ENCODE measurements around the gene DCXR. TPM values are rescaled to one million over a fixed set of nuclear protein-coding genes. Genes with fewer than 3 reads are reported as not detected.

The DCXR gene
- total and polyA plus RNA-seq, 2 of the 13 experiments (the other 11 are each of a cell fraction or from before 2014, with no cell fraction given), result 287 to 311 TPM

DNA sequence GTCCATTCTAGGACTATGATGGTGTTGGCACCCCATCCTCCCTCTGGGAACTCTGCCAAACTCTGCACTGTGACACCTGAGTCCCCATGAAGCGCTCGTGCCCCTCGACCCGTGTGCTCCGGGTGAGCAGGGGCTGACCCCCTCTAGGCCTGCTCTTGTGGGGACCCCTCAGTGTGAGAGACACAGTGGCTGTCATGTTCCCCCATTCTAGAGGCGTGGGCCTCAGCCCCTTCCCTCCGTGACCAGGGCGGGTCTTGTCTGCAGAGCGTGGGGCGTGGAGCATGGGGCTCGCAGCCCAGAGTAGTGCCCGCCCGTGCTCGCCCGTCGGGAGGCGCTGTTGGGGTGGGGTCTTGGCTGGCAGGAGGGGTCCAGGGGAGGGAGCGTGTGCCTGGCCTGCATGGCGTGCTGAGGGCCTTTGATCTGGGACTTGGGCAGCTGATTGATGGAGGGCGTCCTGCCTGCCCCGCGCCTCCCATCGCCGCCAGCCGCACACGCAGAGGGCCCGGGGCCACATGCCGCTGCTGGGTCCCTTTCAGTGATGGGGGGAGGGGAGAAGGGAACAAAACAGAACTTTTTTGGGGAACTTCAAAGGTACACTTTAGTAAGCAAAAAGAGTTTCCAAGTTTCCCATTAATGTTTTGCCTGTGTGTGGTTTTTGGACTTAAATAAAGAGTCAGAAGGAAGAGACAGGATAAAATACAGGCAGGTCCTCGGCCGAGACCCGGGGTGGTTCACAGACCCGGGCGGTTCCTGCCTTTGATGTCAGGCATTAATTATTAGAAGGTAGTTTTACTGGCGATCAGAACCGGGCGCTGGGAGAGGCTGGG, 37.3 kb downstream of the DCXR start (continued):
- TF ChIP-seq NR2C2 (CRISPR knock-in tag; IDR thresholded peaks at IDR 0.05; ENCODE audit: borderline replicate concordance) (no peak; the same call in 1 of the 2 replicates), ZIK1 (CRISPR knock-in tag; IDR thresholded peaks at IDR 0.05; ENCODE audit: borderline replicate concordance, low read depth) (no peak), THAP9 (CRISPR knock-in tag; IDR thresholded peaks at IDR 0.05; ENCODE audit: borderline replicate concordance) (0 out of 2 replicates have a peak, but pooled peaks have one; percentile 3), ZNF292 (CRISPR knock-in tag; IDR thresholded peaks at IDR 0.05; ENCODE audit: borderline replicate concordance, low read depth) (peak; percentile 55; the same call in 1 of the 2 replicates), NR2F2 (IDR thresholded peaks at IDR 0.05; ENCODE audit: borderline replicate concordance, low read depth) (no peak), NFAT5 (CRISPR knock-in tag; IDR thresholded peaks at IDR 0.05) (0 out of 2 replicates have a peak, but pooled peaks have one; percentile 16), ZNF530 (CRISPR knock-in tag; IDR thresholded peaks at IDR 0.05; ENCODE audit: low read depth) (0 out of 2 replicates have a peak, but pooled peaks have one; percentile 80), MTF2 (CRISPR knock-in tag; IDR thresholded peaks at IDR 0.05; ENCODE audit: borderline replicate concordance) (peak; percentile 73), FOXA3 (CRISPR knock-in tag; IDR thresholded peaks at IDR 0.05) (peak; percentile 28; the same call in 1 of the 2 replicates), SP2 (CRISPR knock-in tag; IDR thresholded peaks at IDR 0.05) (peak; percentile 58; the same call in 1 of the 2 replicates), ZBTB4 (CRISPR knock-in tag; IDR thresholded peaks at IDR 0.05; ENCODE audit: borderline replicate concordance) (peak; percentile 81; the same call in 1 of the 2 replicates), ZEB1 (IDR thresholded peaks at IDR 0.05; ENCODE audit: insufficient replicate concordance, low read depth) (no peak), MXI1 (IDR thresholded peaks at IDR 0.05; ENCODE audit: borderline replicate concordance, low read depth, low read length) (peak; percentile 31; the same call in 1 of the 3 replicates), SALL2 (CRISPR knock-in tag; IDR thresholded peaks at IDR 0.05) (peak; percentile 17; the same call in 1 of the 2 replicates), AKAP8 (CRISPR knock-in tag; IDR thresholded peaks at IDR 0.05) (peak; percentile 97), ZNF558 (CRISPR knock-in tag; IDR thresholded peaks at IDR 0.05; ENCODE audit: borderline replicate concordance) (peak; percentile 87; the same call in 1 of the 2 replicates)
